Measurements from ENCODE around the gene GDI1.

Gene GDI1

GRCh38 chrX:154481911-154482601, 45.1 kb downstream of the GDI1 start:
- in situ Hi-C loops (cut with MboI; ENCODE audit: low pct_unique_long_range_greater_than_20kb, low sequenced_read_pairs, unreplicated experiment): no loop called here
- TF ChIP-seq CTCF (IDR thresholded peaks at IDR 0.05; ENCODE audit: extremely low read depth, insufficient read depth, missing control alignments): no peak
- DNase-seq (ENCODE audit: low spot score): no peak

- no peak for DNase-seq (ENCODE audit: low spot score)
- in situ Hi-C loops (cut with MboI; ENCODE audit: low pct_unique_long_range_greater_than_20kb, low sequenced_read_pairs, unreplicated experiment): no loop called here
- TF ChIP-seq CTCF (IDR thresholded peaks at IDR 0.05; ENCODE audit: extremely low read depth, insufficient read depth, missing control alignments): no peak
Measured at GRCh38 chrX:154482786-154483185, 45.8 kb downstream of the GDI1 start.

- in situ Hi-C loops (cut with MboI; ENCODE audit: low pct_unique_long_range_greater_than_20kb, low sequenced_read_pairs, unreplicated experiment): no loop called here
- TF ChIP-seq CTCF (IDR thresholded peaks at IDR 0.05; ENCODE audit: extremely low read depth, insufficient read depth, missing control alignments): no peak
- DNase-seq (ENCODE audit: low spot score): no peak
Measured at GRCh38 chrX:154483325-154483724, 46.4 kb downstream of the GDI1 start.

- in situ Hi-C loops (cut with MboI; ENCODE audit: low pct_unique_long_range_greater_than_20kb, low sequenced_read_pairs, unreplicated experiment): no loop called here
- DNase-seq (ENCODE audit: low spot score): no peak
- TF ChIP-seq CTCF (IDR thresholded peaks at IDR 0.05; ENCODE audit: extremely low read depth, insufficient read depth, missing control alignments): no peak
Measured at GRCh38 chrX:154484255-154485149, 47.5 kb downstream of the GDI1 start.

- no peak for TF ChIP-seq CTCF (IDR thresholded peaks at IDR 0.05; ENCODE audit: extremely low read depth, insufficient read depth, missing control alignments)
- DNase-seq (ENCODE audit: low spot score): no peak
- in situ Hi-C loops (cut with MboI; ENCODE audit: low pct_unique_long_range_greater_than_20kb, low sequenced_read_pairs, unreplicated experiment): no loop called here
Measured at GRCh38 chrX:154485150-154486051, 48.4 kb downstream of the GDI1 start.

GRCh38 chrX:154486052-154486395, 49.1 kb downstream of the GDI1 start:
- TF ChIP-seq CTCF (IDR thresholded peaks at IDR 0.05; ENCODE audit: extremely low read depth, insufficient read depth, missing control alignments): no peak
- in situ Hi-C loops (cut with MboI; ENCODE audit: low pct_unique_long_range_greater_than_20kb, low sequenced_read_pairs, unreplicated experiment): no loop called here
- no peak for DNase-seq (ENCODE audit: low spot score)
